HEK293T (cell line): ENCODE results near the gene MADCAM1.

Experiments
- ARNT ChIP-seq: fragments of 450-650 bp; IDR thresholded peaks from 2 replicates; pipeline ENCODE4 v1.6.1; 2017; ENCODE audit warnings: mild to moderate bottlenecking
- BHLHE40 ChIP-seq: fragments of 450-650 bp; IDR thresholded peaks from 2 replicates; pipeline ENCODE4 v1.6.1; 2016; ENCODE audit warnings: mild to moderate bottlenecking, moderate library complexity, borderline replicate concordance
- ELF4 ChIP-seq: fragments of 450-650 bp; IDR thresholded peaks from 2 replicates; pipeline ENCODE4 v1.6.1; 2017; ENCODE audit warnings: antibody characterized with exemption
- FOXM1 ChIP-seq: fragments of 450-650 bp; IDR thresholded peaks from 2 replicates; pipeline ENCODE4 v1.6.1; 2017; ENCODE audit warnings: mild to moderate bottlenecking, borderline replicate concordance
- LEF1 ChIP-seq: fragments of 450-650 bp; IDR thresholded peaks from 2 replicates; pipeline ENCODE4 v1.6.1; 2017; ENCODE audit warnings: mild to moderate bottlenecking, borderline replicate concordance
- NFRKB ChIP-seq: fragments of 450-650 bp; IDR thresholded peaks from 2 replicates; pipeline ENCODE4 v1.6.1; 2016; ENCODE audit warnings: mild to moderate bottlenecking, moderate library complexity
- SUZ12 ChIP-seq: fragments of 450-650 bp; IDR thresholded peaks from 2 replicates; pipeline ENCODE4 v1.6.1; 2016; ENCODE audit warnings: mild to moderate bottlenecking
- TARDBP ChIP-seq: fragments of 450-650 bp; IDR thresholded peaks from 2 replicates; pipeline ENCODE4 v1.6.1; 2016

DNA sequence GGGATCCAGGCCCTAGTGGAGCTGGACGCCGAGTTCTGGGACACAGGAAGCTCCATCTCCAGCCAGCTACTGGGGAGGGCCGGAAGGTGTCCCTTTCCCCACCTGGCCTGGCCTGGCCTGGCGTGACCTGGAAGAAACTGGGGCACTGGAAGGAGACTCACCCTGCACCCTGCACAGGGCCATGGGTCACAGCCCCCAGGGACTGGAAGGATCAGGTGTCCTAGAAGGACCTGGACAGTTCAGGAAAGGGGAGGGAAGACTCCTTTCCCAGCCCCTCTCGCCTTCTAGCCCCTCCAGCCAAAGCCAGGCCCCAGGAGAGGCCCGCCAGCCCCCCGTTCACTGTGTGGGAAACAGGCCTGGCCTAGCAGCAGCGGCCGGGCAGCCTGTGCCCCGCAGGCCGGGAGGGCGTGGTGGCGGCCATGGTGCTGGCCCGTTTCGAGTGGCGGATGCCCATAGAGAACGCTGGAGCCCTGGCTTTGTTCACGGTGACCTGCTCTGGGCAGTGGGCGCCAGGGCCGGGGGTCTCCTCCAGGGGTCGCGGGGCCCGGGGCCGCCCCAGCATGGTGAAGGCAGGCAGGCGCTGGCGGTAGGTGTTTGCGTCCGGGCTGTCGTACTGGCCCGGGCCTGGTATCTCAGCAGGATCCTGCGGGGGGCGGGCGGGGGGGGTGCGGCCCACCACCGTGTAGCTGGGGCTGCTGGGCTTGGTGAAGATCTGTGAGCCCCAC, 32.6 kb upstream of the MADCAM1 start:
- TF ChIP-seq BHLHE40 (no peak), FOXM1 (no peak), LEF1 (no peak), NFRKB (no peak), ELF4 (no peak), TARDBP (no peak), ARNT (no peak), SUZ12 (no peak)
